HG03521 (cell line): ENCODE data around the gene ZNF485.
"Not testable (repeated sequence)": the region's sequence is repeated elsewhere in the genome, so short reads cannot be mapped to it uniquely, and the experiment has no call there.

Source experiments
- ATAC-seq: cut with Tn5 transposase; IDR thresholded peaks from one replicate; pipeline ENCODE4 v1.9.1; 2021; ENCODE audit warnings: mild to moderate bottlenecking, moderate library complexity; ENCODE audit not compliant: unreplicated experiment

Gene ZNF485

GRCh38 chr10:43601576-43601975 lies 4.7 kb upstream of the ZNF485 start:
- not testable (repeated sequence) for ATAC-seq

GRCh38 chr10:43605850-43606322 lies 352 bp upstream of the ZNF485 start:
- peak; percentile 4 for ATAC-seq

GRCh38 chr10:43607199-43607573 lies 948 bp downstream of the ZNF485 start:
- no peak for ATAC-seq

- no peak for ATAC-seq
Observed at GRCh38 chr10:43610636-43611035, 4.4 kb downstream of the ZNF485 start.

GRCh38 chr10:43616697-43617370 lies 10.6 kb downstream of the ZNF485 start:
- no peak for ATAC-seq

GRCh38 chr10:43619368-43619767 lies 13.1 kb downstream of the ZNF485 start:
- no peak for ATAC-seq

GRCh38 chr10:43622038-43622437 lies 15.8 kb downstream of the ZNF485 start:
- ATAC-seq = no peak

- no peak for ATAC-seq
Observed at GRCh38 chr10:43623351-43623750, 17.1 kb downstream of the ZNF485 start.

GRCh38 chr10:43627942-43628341 lies 21.7 kb downstream of the ZNF485 start:
- ATAC-seq = no peak

GRCh38 chr10:43628956-43629355 lies 22.7 kb downstream of the ZNF485 start:
- ATAC-seq = no peak

GRCh38 chr10:43635816-43636215 lies 29.6 kb downstream of the ZNF485 start:
- ATAC-seq = not testable (repeated sequence)

- ATAC-seq = no peak
Observed at GRCh38 chr10:43640603-43641002, 34.4 kb downstream of the ZNF485 start.

- ATAC-seq = no peak
Observed at GRCh38 chr10:43644252-43644651, 38.0 kb downstream of the ZNF485 start.

- no peak for ATAC-seq
Observed at GRCh38 chr10:43645866-43646265, 39.6 kb downstream of the ZNF485 start.

GRCh38 chr10:43647576-43647975 lies 41.3 kb downstream of the ZNF485 start:
- ATAC-seq = no peak

GRCh38 chr10:43648095-43648397 lies 41.8 kb downstream of the ZNF485 start:
- ATAC-seq = no peak

GRCh38 chr10:43648398-43649184 lies 42.4 kb downstream of the ZNF485 start, which contains the start of gene ZNF32:
TSS of gene ZNF32 (minus strand) at chr10:43648881. CDS start at chr10:43646133, 2,748 bp downstream.
- peak; percentile 99 for ATAC-seq

- ATAC-seq = no peak
Observed at GRCh38 chr10:43649185-43649523, 42.9 kb downstream of the ZNF485 start.

- ATAC-seq = no peak
Observed at GRCh38 chr10:43653746-43654145, 47.5 kb downstream of the ZNF485 start.

GRCh38 chr10:43655311-43655710 lies 49.1 kb downstream of the ZNF485 start:
- ATAC-seq = no peak

- ATAC-seq = no peak
Observed at GRCh38 chr10:43658227-43658626, 52.0 kb downstream of the ZNF485 start.

GRCh38 chr10:43665054-43665453 lies 58.8 kb downstream of the ZNF485 start:
- no peak for ATAC-seq
